ENCODE results near the gene ZNF311. TPM values are rescaled to one million over a fixed set of nuclear protein-coding genes. Genes with fewer than 3 reads are reported as not detected.
A peak's percentile ranks its signal among the peaks of the same experiment; 100 is the strongest.

Gene ZNF311
- total RNA-seq, 2 donors from 2014 or later, result 0.24 TPM; not detected in 1

GRCh38 chr6:29014729-29015608 is 9.9 kb upstream of the ZNF311 start:
- no peak overlapping the region for H3K27ac ChIP-seq
- no peak for TF ChIP-seq CTCF (IDR thresholded peaks at IDR 0.05)
- peak overlapping the region in 1 of 2 donors; percentile 24 for H3K4me3 ChIP-seq
- no peaks in the 10 kb centered on the region for H3K9me3 ChIP-seq
- no peak for DNase-seq (ENCODE audit: low spot score)
- H3K4me1 ChIP-seq, result peaks cover 0 to 17% of the 10 kb centered on the region in 2 donors
- peaks cover 0 to 14% of the 10 kb centered on the region in 2 donors for H3K27me3 ChIP-seq
- no peaks in the 10 kb centered on the region for H3K36me3 ChIP-seq

- H3K9me3 ChIP-seq, result no peaks in the 10 kb centered on the region
- no peak for TF ChIP-seq CTCF (IDR thresholded peaks at IDR 0.05)
- no peak overlapping the region for H3K27ac ChIP-seq
- no peaks in the 10 kb centered on the region for H3K36me3 ChIP-seq
- H3K27me3 ChIP-seq, result peaks cover 0 to 14% of the 10 kb centered on the region in 2 donors
- peaks cover 0 to 9% of the 10 kb centered on the region in 2 donors for H3K4me1 ChIP-seq
- DNase-seq (ENCODE audit: low spot score), result peak; percentile 66
- peak overlapping the region; percentile 39 to 51 for H3K4me3 ChIP-seq
Observed at GRCh38 chr6:29011276-29011734, 6.2 kb upstream of the ZNF311 start.

- H3K4me3 ChIP-seq, result no peak overlapping the region
- DNase-seq (ENCODE audit: low spot score), result no peak
- H3K27ac ChIP-seq, result no peak overlapping the region
- H3K9me3 ChIP-seq, result no peaks in the 10 kb centered on the region
- no peaks in the 10 kb centered on the region for H3K4me1 ChIP-seq
- no peaks in the 10 kb centered on the region for H3K36me3 ChIP-seq
- TF ChIP-seq CTCF (IDR thresholded peaks at IDR 0.05), result no peak
- H3K27me3 ChIP-seq, result peaks cover 0 to 3% of the 10 kb centered on the region in 2 donors
Observed at GRCh38 chr6:29009358-29009757, 4.2 kb upstream of the ZNF311 start.

GRCh38 chr6:29008089-29008488 is 3.0 kb upstream of the ZNF311 start:
- no peak for DNase-seq (ENCODE audit: low spot score)
- TF ChIP-seq CTCF (IDR thresholded peaks at IDR 0.05), result no peak
- Histone ChIP-seq H3K27me3 (no peaks in the 10 kb centered on the region), H3K27ac (no peak overlapping the region), H3K4me3 (no peak overlapping the region), H3K4me1 (no peaks in the 10 kb centered on the region), H3K9me3 (no peaks in the 10 kb centered on the region), H3K36me3 (no peaks in the 10 kb centered on the region)

GRCh38 chr6:28996844-28997510 is 8.1 kb downstream of the ZNF311 start:
- no peaks in the 10 kb centered on the region for H3K4me1 ChIP-seq
- no peak overlapping the region for H3K27ac ChIP-seq
- no peak overlapping the region for H3K4me3 ChIP-seq
- no peaks in the 10 kb centered on the region for H3K9me3 ChIP-seq
- no peaks in the 10 kb centered on the region for H3K27me3 ChIP-seq
- no peak for TF ChIP-seq CTCF (IDR thresholded peaks at IDR 0.05)
- no peaks in the 10 kb centered on the region for H3K36me3 ChIP-seq
- DNase-seq (ENCODE audit: low spot score), result no peak
